HepG2 (cell line): ENCODE measurements around the gene TANGO6. TPM values are rescaled to one million over a fixed set of nuclear protein-coding genes. Genes with fewer than 3 reads are reported as not detected.

Experiments
- CBX5 ChIP-seq: sonication (generic); formaldehyde crosslinking; IDR thresholded peaks from 2 replicates; pipeline ENCODE4 v1.4.0; 2020; ENCODE audit warnings: missing genetic modification reagents, borderline replicate concordance
- CHCHD3 ChIP-seq: sonication (generic); formaldehyde crosslinking; IDR thresholded peaks from 2 replicates; pipeline ENCODE4 v1.8.0; 2022; ENCODE audit warnings: mild to moderate bottlenecking, missing genetic modification reagents, moderate library complexity
- EEA1 ChIP-seq: sonication (generic); formaldehyde crosslinking; IDR thresholded peaks from 2 replicates; pipeline ENCODE4 v1.5.1; 2020; ENCODE audit warnings: mild to moderate bottlenecking, missing genetic modification reagents, borderline replicate concordance
- HNF1B ChIP-seq: sonication (generic); formaldehyde crosslinking; IDR thresholded peaks from 2 replicates; pipeline ENCODE4 v1.5.1; 2020; ENCODE audit warnings: mild to moderate bottlenecking, moderate library complexity, missing genetic modification reagents
- HNF4A ChIP-seq: sonication (generic); formaldehyde crosslinking; IDR thresholded peaks from 2 replicates; pipeline ENCODE4 v1.4.0; 2020; ENCODE audit warnings: missing genetic modification reagents
- NFKBIZ ChIP-seq: IDR thresholded peaks from 2 replicates; pipeline ENCODE4 v1.6.1; 2018; ENCODE audit warnings: missing genetic modification reagents, missing compliant biosample characterization
- RCOR2 ChIP-seq: IDR thresholded peaks from 2 replicates; pipeline ENCODE4 v1.6.1; 2016; ENCODE audit warnings: missing biosample characterization, missing genetic modification reagents
- SKI ChIP-seq: fragments of 450-650 bp; IDR thresholded peaks from one replicate; pipeline ENCODE4 v1.6.1; 2018; ENCODE audit warnings: mild to moderate bottlenecking; ENCODE audit not compliant: partially characterized antibody
- TCF7 ChIP-seq: sonication (generic); IDR thresholded peaks from 2 replicates; pipeline ENCODE4 v1.6.1; 2016; ENCODE audit warnings: antibody characterized with exemption, low read depth
- TFE3 ChIP-seq: IDR thresholded peaks from 2 replicates; pipeline ENCODE4 v1.6.1; 2016
- TOPORS ChIP-seq: sonication (generic); formaldehyde crosslinking; IDR thresholded peaks from 2 replicates; pipeline ENCODE4 v1.8.0; 2023; ENCODE audit warnings: mild to moderate bottlenecking, missing genetic modification reagents
- TRAFD1 ChIP-seq: sonication (generic); formaldehyde crosslinking; IDR thresholded peaks from 2 replicates; pipeline ENCODE4 v1.5.1; 2020; ENCODE audit warnings: missing genetic modification reagents, mild to moderate bottlenecking, borderline replicate concordance
- TRIM24 ChIP-seq: sonication (generic); formaldehyde crosslinking; IDR thresholded peaks from 2 replicates; pipeline ENCODE4 v1.8.0; 2022; ENCODE audit warnings: mild to moderate bottlenecking, missing genetic modification reagents
- ZKSCAN5 ChIP-seq: sonication (generic); formaldehyde crosslinking; IDR thresholded peaks from 2 replicates; pipeline ENCODE4 v1.5.1; 2020; ENCODE audit warnings: mild to moderate bottlenecking, missing genetic modification reagents
- ZNF121 ChIP-seq: sonication (generic); formaldehyde crosslinking; IDR thresholded peaks from 2 replicates; pipeline ENCODE4 v1.5.0; 2020; ENCODE audit warnings: mild to moderate bottlenecking, missing genetic modification reagents
- ZNF18 ChIP-seq: sonication (generic); formaldehyde crosslinking; IDR thresholded peaks from 2 replicates; pipeline ENCODE4 v1.8.0; 2022; ENCODE audit warnings: mild to moderate bottlenecking, missing genetic modification reagents; ENCODE audit not compliant: insufficient replicate concordance
- ZNF326 ChIP-seq: sonication (generic); formaldehyde crosslinking; IDR thresholded peaks from 2 replicates; pipeline ENCODE4 v1.4.0; 2020; ENCODE audit warnings: missing genetic modification reagents, borderline replicate concordance
- ZNF614 ChIP-seq: IDR thresholded peaks from 2 replicates; pipeline ENCODE4 v1.6.1; 2018; ENCODE audit warnings: missing biosample characterization, missing genetic modification reagents, inconsistent platforms, borderline replicate concordance
- polyA plus RNA-seq, 8 experiments: library from polyadenylated mRNA; depleted of rRNA in 3 of 8; stranded (reverse) in 7 of 8; unstranded in 1 of 8; fragments of >200 nt; fragmentation: Illumina TruSeq in 4 of 8; extraction: Trizol in 4 of 8; gene quantifications; 2 replicates each; pipeline versions ENCODE4 v1.2.1 to v1.2.3, GENCODE V29; 2011 to 2016; ENCODE audit warnings: low read depth in 4 of 8, missing spikeins in 1 of 8, mixed read lengths in 1 of 8; ENCODE audit not compliant: insufficient read depth in 1 of 8
- total RNA-seq, 5 experiments: library from RNA; depleted of rRNA; stranded (reverse); fragments of >200 nt; fragmentation: Illumina TruSeq; extraction: Trizol; gene quantifications; 2 replicates each; pipeline ENCODE4 v1.2.3, GENCODE V29; 2016; ENCODE audit warnings: low read depth in 1 of 5
- TF ChIP-seq, protein P1 (sequence below): IDR thresholded peaks from 2 replicates; pipeline ENCODE4 v1.6.1; 2016; ENCODE audit warnings: low read depth, borderline replicate concordance
- TF ChIP-seq, protein P2 (sequence below): sonication (generic); formaldehyde crosslinking; IDR thresholded peaks from 2 replicates; pipeline ENCODE4 v1.8.1; 2023; ENCODE audit warnings: mild to moderate bottlenecking, missing genetic modification reagents

TANGO6 gene
- total and polyA plus RNA-seq, 2 of the 13 experiments (the other 11 are each of a cell fraction or from before 2014, with no cell fraction given): 7.2 to 13.3 TPM

DNA sequence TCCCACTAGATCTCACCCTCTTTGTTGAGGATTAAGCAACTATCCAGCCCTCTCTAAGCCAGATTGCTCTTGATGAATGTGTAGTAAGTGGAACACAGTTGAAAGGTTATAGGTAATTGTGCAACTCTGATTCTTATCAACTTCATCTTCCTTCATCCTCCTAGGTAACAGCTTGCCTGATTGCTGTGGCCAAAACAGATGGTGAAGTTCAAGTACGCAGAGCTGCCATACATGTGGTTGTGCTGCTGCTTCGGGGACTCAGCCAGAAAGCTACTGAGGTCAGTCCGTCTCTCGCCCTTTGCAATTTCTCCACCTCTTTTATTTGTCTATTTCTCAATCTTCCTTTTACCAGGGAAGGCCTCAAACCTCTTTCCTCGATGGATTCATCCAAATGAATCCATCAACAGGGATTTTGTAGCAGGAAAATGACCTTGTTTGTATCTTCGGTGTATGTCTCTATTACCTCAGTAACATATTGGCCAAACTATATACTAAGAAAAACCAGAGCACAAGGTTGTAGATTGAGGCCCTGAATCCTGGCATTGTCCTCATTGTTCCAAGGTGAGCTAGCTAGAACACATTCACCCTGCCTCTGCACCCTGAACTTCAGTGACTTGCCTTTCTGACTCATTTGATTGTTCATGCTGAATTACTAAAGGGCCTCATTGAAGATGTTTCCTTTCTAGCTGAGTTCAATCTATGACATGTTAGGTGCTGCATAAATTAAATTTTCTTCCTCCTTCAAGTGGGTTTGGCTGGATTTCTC is 197.0 kb downstream of the TANGO6 start (continued):
- no peak for TF ChIP-seq CHCHD3 (CRISPR knock-in tag)
- TF ChIP-seq HNF1B (CRISPR knock-in tag): 0 out of 2 replicates have a peak, but pooled peaks have one; percentile 41
- no peak for TF ChIP-seq ZNF18 (CRISPR knock-in tag)
- no peak for TF ChIP-seq TRAFD1
- no peak for TF ChIP-seq TOPORS (CRISPR knock-in tag)
- TF ChIP-seq RCOR2 (CRISPR knock-in tag): peak; percentile 68
- TF ChIP-seq, protein P1, sequence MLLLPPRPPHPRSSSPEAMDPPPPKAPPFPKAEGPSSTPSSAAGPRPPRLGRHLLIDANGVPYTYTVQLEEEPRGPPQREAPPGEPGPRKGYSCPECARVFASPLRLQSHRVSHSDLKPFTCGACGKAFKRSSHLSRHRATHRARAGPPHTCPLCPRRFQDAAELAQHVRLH (CRISPR knock-in tag): peak; percentile 65; the same call in 1 of the 2 replicates
- peak; percentile 9; the same call in 1 of the 2 replicates for TF ChIP-seq TCF7
- no peak for TF ChIP-seq ZNF326
- TF ChIP-seq TRIM24: no peak; the same call in 1 of the 2 replicates
- peak; percentile 66; the same call in 1 of the 2 replicates for TF ChIP-seq NFKBIZ
- TF ChIP-seq, protein P2, sequence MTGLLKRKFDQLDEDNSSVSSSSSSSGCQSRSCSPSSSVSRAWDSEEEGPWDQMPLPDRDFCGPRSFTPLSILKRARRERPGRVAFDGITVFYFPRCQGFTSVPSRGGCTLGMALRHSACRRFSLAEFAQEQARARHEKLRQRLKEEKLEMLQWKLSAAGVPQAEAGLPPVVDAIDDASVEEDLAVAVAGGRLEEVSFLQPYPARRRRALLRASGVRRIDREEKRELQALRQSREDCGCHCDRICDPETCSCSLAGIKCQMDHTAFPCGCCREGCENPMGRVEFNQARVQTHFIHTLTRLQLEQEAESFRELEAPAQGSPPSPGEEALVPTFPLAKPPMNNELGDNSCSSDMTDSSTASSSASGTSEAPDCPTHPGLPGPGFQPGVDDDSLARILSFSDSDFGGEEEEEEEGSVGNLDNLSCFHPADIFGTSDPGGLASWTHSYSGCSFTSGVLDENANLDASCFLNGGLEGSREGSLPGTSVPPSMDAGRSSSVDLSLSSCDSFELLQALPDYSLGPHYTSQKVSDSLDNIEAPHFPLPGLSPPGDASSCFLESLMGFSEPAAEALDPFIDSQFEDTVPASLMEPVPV (CRISPR knock-in tag): no peak
- peak; percentile 70; the same call in 1 of the 2 replicates for TF ChIP-seq CBX5 (CRISPR knock-in tag)
- TF ChIP-seq ZNF614 (CRISPR knock-in tag): 0 out of 2 replicates have a peak, but pooled peaks have one; percentile 24
- TF ChIP-seq HNF4A (CRISPR knock-in tag): peak; percentile 83
- 0 out of 2 replicates have a peak, but pooled peaks have one; percentile 47 for TF ChIP-seq TFE3
- peak; percentile 16; the same call in 1 of the 2 replicates for TF ChIP-seq ZNF121 (CRISPR knock-in tag)
- no peak for TF ChIP-seq ZKSCAN5 (CRISPR knock-in tag)
- TF ChIP-seq SKI: peak; percentile 96
- no peak for TF ChIP-seq EEA1
